Measurements from ENCODE around the gene PKN1. TPM values are rescaled to one million over a fixed set of nuclear protein-coding genes. Genes with fewer than 3 reads are reported as not detected.
A peak's percentile ranks its signal among the peaks of the same experiment; 100 is the strongest.

PKN1 gene
- 10 to 100 TPM; 24.8 to 41.6 TPM for total RNA-seq
- polyA plus RNA-seq = 10 to 100 TPM; 13.7 to 19.8 TPM

DNA sequence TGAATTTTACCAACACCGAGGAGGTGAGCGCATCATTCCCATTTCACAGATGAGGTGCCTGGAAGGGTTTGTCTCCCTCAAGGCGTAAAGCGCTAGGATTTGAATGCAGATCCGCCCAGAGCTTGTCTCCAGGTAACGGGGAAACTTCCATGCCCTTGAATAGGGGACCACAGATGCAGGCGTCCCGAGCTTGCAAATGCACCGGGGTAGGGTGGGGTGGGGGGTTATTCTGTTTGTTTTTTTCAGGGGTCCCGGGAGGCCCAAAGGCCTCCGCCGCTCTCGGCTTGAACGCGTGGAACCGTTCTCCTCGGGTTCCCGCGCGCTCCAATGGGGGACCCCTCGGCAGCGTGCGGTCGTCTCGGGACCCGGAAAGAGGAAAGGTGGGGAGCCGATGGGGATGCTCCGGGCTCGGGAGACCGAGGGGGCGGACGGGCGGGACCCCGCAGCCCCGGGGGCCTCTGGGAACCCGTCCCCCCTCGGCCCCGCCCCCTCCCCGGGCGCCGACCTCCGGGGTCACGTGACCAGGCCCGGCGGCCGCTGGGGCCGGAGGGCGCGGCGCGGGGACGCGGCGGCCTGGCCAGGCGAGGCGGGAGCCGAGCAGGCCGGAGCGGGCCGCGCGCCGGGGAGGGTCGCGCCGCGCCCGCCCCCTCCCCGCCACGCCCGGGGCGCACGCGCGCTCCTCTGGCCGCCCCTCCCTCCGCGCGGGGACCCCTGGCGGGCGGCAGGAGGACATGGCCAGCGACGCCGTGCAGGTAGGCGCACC, at the start of gene PKN1:
Gene PKN1 (plus strand): TSS at position 516 of the 763 bp plus-strand sequence. CDS start 216 bp downstream, at position 732.
- DNase-seq (ENCODE audit: low spot score) = peak; percentile 65
- H3K4me3 ChIP-seq (ENCODE audit: low read depth in 1 of 3, low read length in 3 of 3) = peak within 1 kb of the TSS; percentile 49 to 96 (median 75)
- H3K27me3 ChIP-seq (ENCODE audit: control insufficient read depth in 4 of 4, insufficient read depth in 4 of 4, low read length in 3 of 4) = no peaks in the 10 kb centered on the region
- no peaks in the 10 kb centered on the region for H3K36me3 ChIP-seq (ENCODE audit: control insufficient read depth in 4 of 4, insufficient read depth in 3 of 4, low read depth in 1 of 4, low read length in 3 of 4)
- no peak for TF ChIP-seq TAF1 (conservative IDR thresholded peaks at IDR 0.05)
- no peak for TF ChIP-seq FOXA2 (IDR thresholded peaks at IDR 0.05)
- no peak for TF ChIP-seq HNF4A (conservative IDR thresholded peaks at IDR 0.05)
- TF ChIP-seq, protein P1, sequence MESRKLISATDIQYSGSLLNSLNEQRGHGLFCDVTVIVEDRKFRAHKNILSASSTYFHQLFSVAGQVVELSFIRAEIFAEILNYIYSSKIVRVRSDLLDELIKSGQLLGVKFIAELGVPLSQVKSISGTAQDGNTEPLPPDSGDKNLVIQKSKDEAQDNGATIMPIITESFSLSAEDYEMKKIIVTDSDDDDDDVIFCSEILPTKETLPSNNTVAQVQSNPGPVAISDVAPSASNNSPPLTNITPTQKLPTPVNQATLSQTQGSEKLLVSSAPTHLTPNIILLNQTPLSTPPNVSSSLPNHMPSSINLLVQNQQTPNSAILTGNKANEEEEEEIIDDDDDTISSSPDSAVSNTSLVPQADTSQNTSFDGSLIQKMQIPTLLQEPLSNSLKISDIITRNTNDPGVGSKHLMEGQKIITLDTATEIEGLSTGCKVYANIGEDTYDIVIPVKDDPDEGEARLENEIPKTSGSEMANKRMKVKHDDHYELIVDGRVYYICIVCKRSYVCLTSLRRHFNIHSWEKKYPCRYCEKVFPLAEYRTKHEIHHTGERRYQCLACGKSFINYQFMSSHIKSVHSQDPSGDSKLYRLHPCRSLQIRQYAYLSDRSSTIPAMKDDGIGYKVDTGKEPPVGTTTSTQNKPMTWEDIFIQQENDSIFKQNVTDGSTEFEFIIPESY (IDR thresholded peaks at IDR 0.05) = no peak
- no peak for TF ChIP-seq JUND (IDR thresholded peaks at IDR 0.05)
- TF ChIP-seq HNF4G (IDR thresholded peaks at IDR 0.05) = no peak
- TF ChIP-seq RXRA (IDR thresholded peaks at IDR 0.05) = no peak
- TF ChIP-seq, protein P2, sequence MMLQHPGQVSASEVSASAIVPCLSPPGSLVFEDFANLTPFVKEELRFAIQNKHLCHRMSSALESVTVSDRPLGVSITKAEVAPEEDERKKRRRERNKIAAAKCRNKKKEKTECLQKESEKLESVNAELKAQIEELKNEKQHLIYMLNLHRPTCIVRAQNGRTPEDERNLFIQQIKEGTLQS (IDR thresholded peaks at IDR 0.05) = no peak
- TF ChIP-seq RAD21 (IDR thresholded peaks at IDR 0.05) = no peak
- no peak for TF ChIP-seq GABPA (IDR thresholded peaks at IDR 0.05 in 1 of 2, conservative IDR thresholded peaks at IDR 0.05 in 1 of 2)
- no peak for TF ChIP-seq EGR1 (IDR thresholded peaks at IDR 0.05; ENCODE audit: low read depth in 2 of 2)
- TF ChIP-seq, protein P3, sequence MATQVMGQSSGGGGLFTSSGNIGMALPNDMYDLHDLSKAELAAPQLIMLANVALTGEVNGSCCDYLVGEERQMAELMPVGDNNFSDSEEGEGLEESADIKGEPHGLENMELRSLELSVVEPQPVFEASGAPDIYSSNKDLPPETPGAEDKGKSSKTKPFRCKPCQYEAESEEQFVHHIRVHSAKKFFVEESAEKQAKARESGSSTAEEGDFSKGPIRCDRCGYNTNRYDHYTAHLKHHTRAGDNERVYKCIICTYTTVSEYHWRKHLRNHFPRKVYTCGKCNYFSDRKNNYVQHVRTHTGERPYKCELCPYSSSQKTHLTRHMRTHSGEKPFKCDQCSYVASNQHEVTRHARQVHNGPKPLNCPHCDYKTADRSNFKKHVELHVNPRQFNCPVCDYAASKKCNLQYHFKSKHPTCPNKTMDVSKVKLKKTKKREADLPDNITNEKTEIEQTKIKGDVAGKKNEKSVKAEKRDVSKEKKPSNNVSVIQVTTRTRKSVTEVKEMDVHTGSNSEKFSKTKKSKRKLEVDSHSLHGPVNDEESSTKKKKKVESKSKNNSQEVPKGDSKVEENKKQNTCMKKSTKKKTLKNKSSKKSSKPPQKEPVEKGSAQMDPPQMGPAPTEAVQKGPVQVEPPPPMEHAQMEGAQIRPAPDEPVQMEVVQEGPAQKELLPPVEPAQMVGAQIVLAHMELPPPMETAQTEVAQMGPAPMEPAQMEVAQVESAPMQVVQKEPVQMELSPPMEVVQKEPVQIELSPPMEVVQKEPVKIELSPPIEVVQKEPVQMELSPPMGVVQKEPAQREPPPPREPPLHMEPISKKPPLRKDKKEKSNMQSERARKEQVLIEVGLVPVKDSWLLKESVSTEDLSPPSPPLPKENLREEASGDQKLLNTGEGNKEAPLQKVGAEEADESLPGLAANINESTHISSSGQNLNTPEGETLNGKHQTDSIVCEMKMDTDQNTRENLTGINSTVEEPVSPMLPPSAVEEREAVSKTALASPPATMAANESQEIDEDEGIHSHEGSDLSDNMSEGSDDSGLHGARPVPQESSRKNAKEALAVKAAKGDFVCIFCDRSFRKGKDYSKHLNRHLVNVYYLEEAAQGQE (IDR thresholded peaks at IDR 0.05) = no peak
- TF ChIP-seq NR2F2 (IDR thresholded peaks at IDR 0.05) = no peak
- TF ChIP-seq, protein P4, sequence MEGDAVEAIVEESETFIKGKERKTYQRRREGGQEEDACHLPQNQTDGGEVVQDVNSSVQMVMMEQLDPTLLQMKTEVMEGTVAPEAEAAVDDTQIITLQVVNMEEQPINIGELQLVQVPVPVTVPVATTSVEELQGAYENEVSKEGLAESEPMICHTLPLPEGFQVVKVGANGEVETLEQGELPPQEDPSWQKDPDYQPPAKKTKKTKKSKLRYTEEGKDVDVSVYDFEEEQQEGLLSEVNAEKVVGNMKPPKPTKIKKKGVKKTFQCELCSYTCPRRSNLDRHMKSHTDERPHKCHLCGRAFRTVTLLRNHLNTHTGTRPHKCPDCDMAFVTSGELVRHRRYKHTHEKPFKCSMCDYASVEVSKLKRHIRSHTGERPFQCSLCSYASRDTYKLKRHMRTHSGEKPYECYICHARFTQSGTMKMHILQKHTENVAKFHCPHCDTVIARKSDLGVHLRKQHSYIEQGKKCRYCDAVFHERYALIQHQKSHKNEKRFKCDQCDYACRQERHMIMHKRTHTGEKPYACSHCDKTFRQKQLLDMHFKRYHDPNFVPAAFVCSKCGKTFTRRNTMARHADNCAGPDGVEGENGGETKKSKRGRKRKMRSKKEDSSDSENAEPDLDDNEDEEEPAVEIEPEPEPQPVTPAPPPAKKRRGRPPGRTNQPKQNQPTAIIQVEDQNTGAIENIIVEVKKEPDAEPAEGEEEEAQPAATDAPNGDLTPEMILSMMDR (IDR thresholded peaks at IDR 0.05; ENCODE audit: low read depth, low read length, missing input control) = no peak
- no peak for TF ChIP-seq YY1 (IDR thresholded peaks at IDR 0.05)
- TF ChIP-seq, protein P5, sequence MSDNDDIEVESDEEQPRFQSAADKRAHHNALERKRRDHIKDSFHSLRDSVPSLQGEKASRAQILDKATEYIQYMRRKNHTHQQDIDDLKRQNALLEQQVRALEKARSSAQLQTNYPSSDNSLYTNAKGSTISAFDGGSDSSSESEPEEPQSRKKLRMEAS (IDR thresholded peaks at IDR 0.05) = no peak
- no peaks in the 10 kb centered on the region for H3K9me3 ChIP-seq (ENCODE audit: control insufficient read depth in 4 of 4, low read length in 3 of 4)
- H3K9ac ChIP-seq (ENCODE audit: low read depth in 1 of 2, low read length in 2 of 2) = peak within 1 kb of the TSS; percentile 36 to 69
- 3% methylated on average over 85 of the region's 85 CpGs for WGBS
- H3K27ac ChIP-seq (ENCODE audit: low read depth in 1 of 2, low read length in 2 of 2) = peak within 1 kb of the TSS; percentile 60 to 69
- H3K4me1 ChIP-seq (ENCODE audit: control insufficient read depth in 4 of 4, insufficient read depth in 4 of 4, low read length in 3 of 4) = peaks cover 6 to 29% (median 14%) of the 10 kb centered on the region in 4 donors

Data from liver (tissue), 9 donors.